ENCODE data around the gene TMEM120A. TPM values are rescaled to one million over a fixed set of nuclear protein-coding genes. Genes with fewer than 3 reads are reported as not detected.

Gene TMEM120A
- polyA plus RNA-seq, 1 donor (not counting 4 experiments of a cell fraction or from before 2014, with no cell fraction given) = 47.0 TPM

DNA sequence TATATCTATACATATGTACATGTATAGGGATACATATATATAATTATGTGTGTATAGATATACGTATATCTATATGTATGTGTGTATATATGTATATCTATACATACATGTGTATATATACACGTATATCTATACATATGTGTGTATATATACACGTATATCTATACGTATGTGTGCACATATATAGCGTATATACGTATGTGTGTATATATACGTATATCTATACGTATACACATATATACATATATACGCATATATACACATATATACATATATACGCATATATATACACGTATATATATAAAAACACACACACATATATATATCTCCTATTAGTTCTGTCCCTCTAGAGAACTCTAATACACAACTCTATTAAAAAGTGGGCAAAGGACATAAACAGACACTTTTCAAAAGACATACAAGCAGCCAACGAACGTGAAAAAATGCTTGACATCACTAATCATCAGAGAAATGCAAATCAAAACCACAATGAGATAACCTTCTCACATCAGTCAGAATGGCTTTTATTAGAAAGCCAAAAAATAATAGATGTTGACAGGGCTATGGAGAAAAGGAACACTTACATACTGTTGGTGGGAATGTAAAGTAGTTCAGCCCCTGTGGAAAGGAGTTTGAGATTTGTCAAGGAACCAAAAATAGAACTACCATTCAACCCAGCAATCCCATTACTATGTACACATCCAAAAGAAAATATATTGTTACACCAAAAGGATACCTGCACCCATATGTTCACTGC is 22.0 kb upstream of the TMEM120A start:
- Histone ChIP-seq H3K79me2 (ENCODE audit: control insufficient read depth, insufficient read depth, low read length) (no peaks in the 10 kb centered on the region), H3K36me3 (ENCODE audit: control insufficient read depth in 2 of 2, extremely low read depth in 1 of 2, insufficient read depth in 2 of 2, low read length in 2 of 2) (peaks cover 8 to 22% of the 10 kb centered on the region in 2 experiments), H3K27me3 (ENCODE audit: control insufficient read depth, extremely low read depth, insufficient read depth, low read length) (no peaks in the 10 kb centered on the region), H3K9me1 (ENCODE audit: control insufficient read depth, extremely low read depth, insufficient read depth, low read length) (no peaks in the 10 kb centered on the region), H3K4me3 (ENCODE audit: control insufficient read depth in 2 of 3, extremely low read depth in 1 of 3, insufficient read depth in 2 of 3, low read depth in 1 of 3, low read length in 3 of 3) (no peak overlapping the region), H3K4me2 (ENCODE audit: control insufficient read depth, extremely low read depth, insufficient read depth, low read depth, low read length) (no peak overlapping the region), H3K9me3 (ENCODE audit: control insufficient read depth, low read depth, low read length) (no peaks in the 10 kb centered on the region), H3K4me1 (ENCODE audit: control insufficient read depth, extremely low read depth, insufficient read depth, low read length) (no peaks in the 10 kb centered on the region), H4K20me1 (ENCODE audit: control insufficient read depth, extremely low read depth, insufficient read depth, low read length) (no peaks in the 10 kb centered on the region), H3K27ac (ENCODE audit: control insufficient read depth, insufficient read depth, low read length) (no peak overlapping the region), H2AFZ (ENCODE audit: control insufficient read depth, low read length) (no peak overlapping the region), H3K9ac (ENCODE audit: control insufficient read depth, extremely low read depth, insufficient read depth, low read length) (no peak overlapping the region)
- DNase-seq (ENCODE audit: low read depth, low spot score) = no peak
- no peak for FAIRE-seq
- TF ChIP-seq, protein P1, sequence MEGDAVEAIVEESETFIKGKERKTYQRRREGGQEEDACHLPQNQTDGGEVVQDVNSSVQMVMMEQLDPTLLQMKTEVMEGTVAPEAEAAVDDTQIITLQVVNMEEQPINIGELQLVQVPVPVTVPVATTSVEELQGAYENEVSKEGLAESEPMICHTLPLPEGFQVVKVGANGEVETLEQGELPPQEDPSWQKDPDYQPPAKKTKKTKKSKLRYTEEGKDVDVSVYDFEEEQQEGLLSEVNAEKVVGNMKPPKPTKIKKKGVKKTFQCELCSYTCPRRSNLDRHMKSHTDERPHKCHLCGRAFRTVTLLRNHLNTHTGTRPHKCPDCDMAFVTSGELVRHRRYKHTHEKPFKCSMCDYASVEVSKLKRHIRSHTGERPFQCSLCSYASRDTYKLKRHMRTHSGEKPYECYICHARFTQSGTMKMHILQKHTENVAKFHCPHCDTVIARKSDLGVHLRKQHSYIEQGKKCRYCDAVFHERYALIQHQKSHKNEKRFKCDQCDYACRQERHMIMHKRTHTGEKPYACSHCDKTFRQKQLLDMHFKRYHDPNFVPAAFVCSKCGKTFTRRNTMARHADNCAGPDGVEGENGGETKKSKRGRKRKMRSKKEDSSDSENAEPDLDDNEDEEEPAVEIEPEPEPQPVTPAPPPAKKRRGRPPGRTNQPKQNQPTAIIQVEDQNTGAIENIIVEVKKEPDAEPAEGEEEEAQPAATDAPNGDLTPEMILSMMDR (optimal IDR thresholded peaks at IDR 0.05 in 1 of 3, IDR thresholded peaks at IDR 0.05 in 1 of 3, conservative IDR thresholded peaks at IDR 0.05 in 1 of 3; ENCODE audit: extremely low read depth in 1 of 3, insufficient read depth in 2 of 3, low read length in 3 of 3) = no peak
- TF ChIP-seq EZH2 (IDR thresholded peaks at IDR 0.05; ENCODE audit: low read length) = no peak
- dilution Hi-C loops (cut with MboI; ENCODE audit: extremely low pct_ligation_motif_present, low sequenced_read_pairs) = no loop called here

DNA sequence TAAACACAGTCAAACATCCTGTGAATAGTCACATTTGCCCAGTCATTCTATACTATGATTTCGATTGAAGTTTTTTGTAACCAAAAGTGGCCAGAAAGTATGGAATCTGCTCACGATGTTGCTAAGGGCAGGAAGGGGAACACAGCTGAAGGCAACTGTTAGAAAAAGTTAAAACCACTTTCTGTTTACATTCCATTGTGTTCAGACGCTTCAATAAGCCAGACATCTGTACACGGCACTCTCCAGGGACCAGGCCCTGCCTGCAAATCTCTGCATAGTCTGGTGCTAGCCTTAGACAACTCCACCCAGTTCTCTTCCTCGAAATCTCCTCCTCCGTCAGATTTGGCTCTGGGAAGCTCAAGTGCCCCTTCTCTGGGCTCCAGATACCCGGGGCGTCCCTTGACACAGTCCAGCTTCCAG is 17.1 kb upstream of the TMEM120A start:
- Histone ChIP-seq H2AFZ (ENCODE audit: control insufficient read depth, low read length) (no peak overlapping the region), H3K9me3 (ENCODE audit: control insufficient read depth, low read depth, low read length) (no peaks in the 10 kb centered on the region), H3K9me1 (ENCODE audit: control insufficient read depth, extremely low read depth, insufficient read depth, low read length) (no peaks in the 10 kb centered on the region), H3K36me3 (ENCODE audit: control insufficient read depth in 2 of 2, extremely low read depth in 1 of 2, insufficient read depth in 2 of 2, low read length in 2 of 2) (peaks cover 3 to 8% of the 10 kb centered on the region in 2 experiments), H3K4me1 (ENCODE audit: control insufficient read depth, extremely low read depth, insufficient read depth, low read length) (no peaks in the 10 kb centered on the region), H4K20me1 (ENCODE audit: control insufficient read depth, extremely low read depth, insufficient read depth, low read length) (no peaks in the 10 kb centered on the region), H3K79me2 (ENCODE audit: control insufficient read depth, insufficient read depth, low read length) (no peaks in the 10 kb centered on the region), H3K9ac (ENCODE audit: control insufficient read depth, extremely low read depth, insufficient read depth, low read length) (no peak overlapping the region), H3K27ac (ENCODE audit: control insufficient read depth, insufficient read depth, low read length) (no peak overlapping the region), H3K27me3 (ENCODE audit: control insufficient read depth, extremely low read depth, insufficient read depth, low read length) (no peaks in the 10 kb centered on the region), H3K4me2 (ENCODE audit: control insufficient read depth, extremely low read depth, insufficient read depth, low read depth, low read length) (no peak overlapping the region), H3K4me3 (ENCODE audit: control insufficient read depth in 2 of 3, extremely low read depth in 1 of 3, insufficient read depth in 2 of 3, low read depth in 1 of 3, low read length in 3 of 3) (no peak overlapping the region)
- no peak for DNase-seq (ENCODE audit: low read depth, low spot score)
- no peak for TF ChIP-seq EZH2 (IDR thresholded peaks at IDR 0.05; ENCODE audit: low read length)
- TF ChIP-seq, protein P1 (optimal IDR thresholded peaks at IDR 0.05 in 1 of 3, IDR thresholded peaks at IDR 0.05 in 1 of 3, conservative IDR thresholded peaks at IDR 0.05 in 1 of 3; ENCODE audit: extremely low read depth in 1 of 3, insufficient read depth in 2 of 3, low read length in 3 of 3) = no peak
- FAIRE-seq = no peak
- dilution Hi-C loops (cut with MboI; ENCODE audit: extremely low pct_ligation_motif_present, low sequenced_read_pairs) = no loop called here

Data from keratinocyte (primary cell).